Stimulated activated naive CD8-positive, alpha-beta T cell treated with anti-CD3 and anti-CD28 coated beads, Interleukin-15, Interleukin-2, amounts not matched to agents 100 ng/mL and 50 ng/mL, for 24 hours (primary cell): ENCODE measurements around the gene KLHL40.
A peak's percentile ranks its signal among the peaks of the same experiment; 100 is the strongest.

Experiments
- H3K27ac Mint-ChIP-seq: one replicate; pipeline ENCODE4 v1.8.0; 2021; ENCODE audit warnings: mild to moderate bottlenecking, mixed read lengths
- H3K27me3 Mint-ChIP-seq: one replicate; pipeline ENCODE4 v1.8.0; 2021; ENCODE audit warnings: mixed read lengths
- H3K36me3 Mint-ChIP-seq: one replicate; pipeline ENCODE4 v1.8.0; 2021; ENCODE audit warnings: low read depth, mixed read lengths
- H3K4me1 Mint-ChIP-seq: one replicate; pipeline ENCODE4 v1.8.0; 2021; ENCODE audit warnings: low read depth, mixed read lengths
- H3K4me3 Mint-ChIP-seq: one replicate; pipeline ENCODE4 v1.8.0; 2021; ENCODE audit warnings: mild to moderate bottlenecking, mixed read lengths
- H3K9me3 Mint-ChIP-seq: one replicate; pipeline ENCODE4 v1.8.0; 2021; ENCODE audit warnings: mixed read lengths

Gene KLHL40

GRCh38 chr3:42685363-42685881 lies at the start of gene KLHL40:
Gene KLHL40, plus strand, starts transcription at chr3:42685537. Its CDS starts 82 bp downstream, at chr3:42685619.
- Mint-ChIP-seq H3K4me3 (no peak within 1 kb of the TSS), H3K36me3 (no peaks in the 10 kb centered on the region), H3K27me3 (peaks cover 15% of the 10 kb centered on the region), H3K4me1 (peaks cover 3% of the 10 kb centered on the region), H3K9me3 (no peaks in the 10 kb centered on the region), H3K27ac (no peak within 1 kb of the TSS)

- H3K36me3 Mint-ChIP-seq = peaks cover 41% of the 10 kb centered on the region
- no peaks in the 10 kb centered on the region for H3K9me3 Mint-ChIP-seq
- no peak overlapping the region for H3K27ac Mint-ChIP-seq
Observed at GRCh38 chr3:42637001-42637400, 48.3 kb upstream of the KLHL40 start.

GRCh38 chr3:42638339-42638842 lies 46.9 kb upstream of the KLHL40 start:
- Mint-ChIP-seq H3K9me3 (no peaks in the 10 kb centered on the region), H3K27ac (no peak overlapping the region), H3K4me3 (no peak overlapping the region), H3K36me3 (peaks cover 41% of the 10 kb centered on the region), H3K4me1 (peaks cover 3% of the 10 kb centered on the region), H3K27me3 (no peaks in the 10 kb centered on the region)

More at GRCh38 chr3:42637001-42637400, 48.3 kb upstream of the KLHL40 start:
- Mint-ChIP-seq H3K4me3 (no peak overlapping the region), H3K27me3 (no peaks in the 10 kb centered on the region), H3K4me1 (peaks cover 3% of the 10 kb centered on the region)

- no peak overlapping the region for H3K4me3 Mint-ChIP-seq
- H3K27ac Mint-ChIP-seq = no peak overlapping the region
Observed at GRCh38 chr3:42639192-42639591, 46.1 kb upstream of the KLHL40 start.

GRCh38 chr3:42640129-42640528 lies 45.2 kb upstream of the KLHL40 start:
- Mint-ChIP-seq H3K36me3 (peaks cover 39% of the 10 kb centered on the region), H3K4me1 (peaks cover 1% of the 10 kb centered on the region), H3K27me3 (no peaks in the 10 kb centered on the region), H3K27ac (no peak overlapping the region), H3K4me3 (no peak overlapping the region), H3K9me3 (no peaks in the 10 kb centered on the region)

More at GRCh38 chr3:42639192-42639591, 46.1 kb upstream of the KLHL40 start:
- Mint-ChIP-seq H3K27me3 (no peaks in the 10 kb centered on the region), H3K9me3 (no peaks in the 10 kb centered on the region), H3K4me1 (peaks cover 3% of the 10 kb centered on the region), H3K36me3 (peaks cover 39% of the 10 kb centered on the region)

GRCh38 chr3:42640771-42641370 lies 44.5 kb upstream of the KLHL40 start:
- Mint-ChIP-seq H3K27me3 (no peaks in the 10 kb centered on the region), H3K4me3 (no peak overlapping the region), H3K27ac (peak overlapping the region; percentile 28), H3K9me3 (no peaks in the 10 kb centered on the region), H3K36me3 (peaks cover 40% of the 10 kb centered on the region), H3K4me1 (no peaks in the 10 kb centered on the region)

- Mint-ChIP-seq H3K27ac (peak overlapping the region; percentile 13), H3K4me3 (no peak overlapping the region), H3K36me3 (peaks cover 50% of the 10 kb centered on the region), H3K9me3 (no peaks in the 10 kb centered on the region), H3K4me1 (peaks cover 19% of the 10 kb centered on the region), H3K27me3 (no peaks in the 10 kb centered on the region)
Observed at GRCh38 chr3:42647821-42648459, 37.4 kb upstream of the KLHL40 start.

- H3K4me3 Mint-ChIP-seq = no peak overlapping the region
- no peaks in the 10 kb centered on the region for H3K27me3 Mint-ChIP-seq
- H3K4me1 Mint-ChIP-seq = peaks cover 28% of the 10 kb centered on the region
- peak overlapping the region; percentile 63 for H3K27ac Mint-ChIP-seq
- no peaks in the 10 kb centered on the region for H3K9me3 Mint-ChIP-seq
- H3K36me3 Mint-ChIP-seq = peaks cover 40% of the 10 kb centered on the region
Observed at GRCh38 chr3:42649006-42649405, 36.3 kb upstream of the KLHL40 start.

GRCh38 chr3:42649783-42650182 lies 35.6 kb upstream of the KLHL40 start:
- no peaks in the 10 kb centered on the region for H3K27me3 Mint-ChIP-seq
- H3K9me3 Mint-ChIP-seq = no peaks in the 10 kb centered on the region
- no peak overlapping the region for H3K4me3 Mint-ChIP-seq
- peak overlapping the region; percentile 61 for H3K27ac Mint-ChIP-seq
- peaks cover 28% of the 10 kb centered on the region for H3K4me1 Mint-ChIP-seq
- peaks cover 34% of the 10 kb centered on the region for H3K36me3 Mint-ChIP-seq

GRCh38 chr3:42651248-42652091 lies 33.9 kb upstream of the KLHL40 start:
- H3K27me3 Mint-ChIP-seq = no peaks in the 10 kb centered on the region
- H3K9me3 Mint-ChIP-seq = no peaks in the 10 kb centered on the region
- peaks cover 28% of the 10 kb centered on the region for H3K4me1 Mint-ChIP-seq
- H3K36me3 Mint-ChIP-seq = peaks cover 21% of the 10 kb centered on the region
- H3K4me3 Mint-ChIP-seq = no peak overlapping the region
- H3K27ac Mint-ChIP-seq = no peak overlapping the region

GRCh38 chr3:42652251-42652610 lies 33.1 kb upstream of the KLHL40 start:
- Mint-ChIP-seq H3K4me1 (peaks cover 21% of the 10 kb centered on the region), H3K36me3 (peaks cover 13% of the 10 kb centered on the region), H3K4me3 (no peak overlapping the region), H3K27ac (no peak overlapping the region), H3K9me3 (no peaks in the 10 kb centered on the region), H3K27me3 (no peaks in the 10 kb centered on the region)

- Mint-ChIP-seq H3K36me3 (peaks cover 12% of the 10 kb centered on the region), H3K27me3 (no peaks in the 10 kb centered on the region), H3K4me1 (peaks cover 20% of the 10 kb centered on the region), H3K27ac (no peak overlapping the region), H3K4me3 (peak overlapping the region; percentile 17), H3K9me3 (no peaks in the 10 kb centered on the region)
Observed at GRCh38 chr3:42652611-42653302, 32.6 kb upstream of the KLHL40 start.

GRCh38 chr3:42653303-42653559 lies 32.1 kb upstream of the KLHL40 start:
- H3K4me1 Mint-ChIP-seq = peaks cover 20% of the 10 kb centered on the region
- H3K9me3 Mint-ChIP-seq = no peaks in the 10 kb centered on the region
- peak overlapping the region; percentile 17 for H3K4me3 Mint-ChIP-seq
- H3K36me3 Mint-ChIP-seq = peaks cover 7% of the 10 kb centered on the region
- no peak overlapping the region for H3K27ac Mint-ChIP-seq
- no peaks in the 10 kb centered on the region for H3K27me3 Mint-ChIP-seq

- Mint-ChIP-seq H3K27ac (no peak within 1 kb of the TSS), H3K4me3 (peak within 1 kb of the TSS; percentile 72), H3K9me3 (no peaks in the 10 kb centered on the region), H3K27me3 (no peaks in the 10 kb centered on the region), H3K4me1 (peaks cover 20% of the 10 kb centered on the region), H3K36me3 (peaks cover 7% of the 10 kb centered on the region)
Observed at GRCh38 chr3:42653560-42654330, 31.6 kb upstream of the KLHL40 start, which contains the start of gene ZBTB47. Gene ZBTB47, plus strand, starts transcription at chr3:42653697. Its CDS starts 4,659 bp downstream, at chr3:42658356.
